HG03280 (cell line): ENCODE data around the gene ASS1.
"Not testable (repeated sequence)": the region's sequence is repeated elsewhere in the genome, so short reads cannot be mapped to it uniquely, and the experiment has no call there.

Source experiments
- ATAC-seq: cut with Tn5 transposase; IDR thresholded peaks from one replicate; pipeline ENCODE4 v1.9.1; 2021; ENCODE audit warnings: mild to moderate bottlenecking, moderate library complexity; ENCODE audit not compliant: unreplicated experiment

The ASS1 gene

DNA sequence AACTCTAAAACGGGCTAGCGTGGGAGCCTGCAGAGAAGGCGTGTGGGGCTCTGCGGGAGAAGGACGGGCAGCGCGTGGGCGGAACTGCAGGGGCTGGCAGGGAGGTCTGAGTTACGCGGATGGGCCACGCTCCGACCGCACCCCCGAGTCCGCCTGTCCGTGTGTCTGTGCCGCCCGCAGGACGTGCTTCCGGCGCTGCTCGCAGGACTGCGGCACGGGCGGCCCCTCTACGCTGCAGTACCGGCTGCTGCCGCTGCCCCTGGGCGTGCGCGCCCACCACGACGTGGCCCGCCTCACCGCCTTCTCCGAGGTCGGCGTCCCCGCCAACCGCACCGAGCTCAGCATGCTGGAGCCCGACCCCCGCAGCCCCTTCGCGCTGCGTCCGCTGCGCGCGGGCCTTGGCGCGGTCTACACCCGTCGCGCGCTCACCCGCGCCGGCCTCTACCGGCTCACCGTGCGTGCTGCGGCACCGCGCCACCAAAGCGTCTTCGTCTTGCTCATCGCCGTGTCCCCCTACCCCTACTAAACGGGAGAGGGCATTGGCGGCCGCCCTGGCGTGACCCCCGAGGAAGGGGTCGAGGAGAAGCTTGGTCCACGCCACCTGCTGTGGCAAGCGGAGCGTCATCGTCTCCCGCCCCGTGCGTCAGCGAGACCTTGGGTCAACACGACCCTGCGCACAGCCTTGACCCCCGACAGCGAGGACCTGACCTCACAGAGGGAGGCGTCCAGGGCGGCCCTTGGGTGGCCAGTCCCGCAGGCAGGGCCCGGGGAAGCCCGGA lies 11.4 kb upstream of the ASS1 start:
- no peak for ATAC-seq

DNA sequence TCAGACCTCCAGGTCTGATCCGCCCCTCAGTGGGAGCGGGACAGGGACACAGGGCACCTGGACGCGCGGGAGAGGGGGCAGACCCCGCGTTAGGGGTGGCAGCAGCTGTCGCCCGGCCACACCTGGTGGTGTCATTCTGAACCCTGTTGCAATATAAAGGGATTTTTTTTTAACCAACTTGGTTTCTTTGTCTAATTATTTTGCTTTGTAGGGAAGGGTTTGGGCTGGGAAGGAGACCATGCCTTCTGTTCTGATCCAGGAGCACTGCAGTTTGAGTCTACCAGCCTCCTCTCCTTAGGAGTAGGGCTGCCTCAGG lies 10.9 kb upstream of the ASS1 start:
- no peak for ATAC-seq

GRCh38 chr9:130434656-130435055 lies 10.1 kb upstream of the ASS1 start:
- not testable (repeated sequence) for ATAC-seq

DNA sequence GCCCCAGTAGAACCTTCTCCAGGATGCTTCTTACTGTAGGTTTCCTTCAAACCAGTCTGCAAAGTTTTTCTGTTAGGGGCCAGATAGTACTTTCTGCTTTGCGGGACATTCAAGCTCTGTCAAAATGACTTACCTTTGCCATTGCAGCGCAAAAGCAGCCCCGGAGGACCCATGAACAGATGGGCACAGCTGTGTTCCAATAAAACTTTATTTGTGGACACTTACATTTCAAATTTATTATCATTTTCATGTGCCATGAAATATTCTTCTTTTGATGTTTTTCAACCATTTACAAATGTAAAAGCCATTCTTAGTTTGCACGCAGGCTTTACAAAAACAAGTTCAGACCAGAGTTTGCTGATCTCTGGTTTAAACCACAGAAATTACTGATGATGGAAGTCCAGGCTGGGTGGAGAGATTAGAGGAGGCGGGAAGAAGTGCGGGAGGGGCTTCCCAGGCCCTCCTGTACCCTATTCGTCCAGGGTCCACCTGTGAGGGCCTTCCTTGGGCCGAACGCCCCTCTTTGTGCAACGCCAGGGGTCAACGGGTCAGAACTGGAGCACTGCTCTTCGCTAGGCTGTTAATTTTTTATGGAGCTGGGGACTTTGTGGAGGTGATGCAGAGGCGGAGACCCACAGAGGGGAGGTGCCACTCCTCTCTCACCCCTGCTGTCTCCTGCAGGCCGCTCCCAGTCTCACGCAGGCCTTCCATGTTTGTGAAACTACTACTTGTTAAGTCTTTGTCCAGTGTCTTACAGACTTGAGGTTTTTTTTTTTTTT lies 7.6 kb upstream of the ASS1 start:
- no peak for ATAC-seq

DNA sequence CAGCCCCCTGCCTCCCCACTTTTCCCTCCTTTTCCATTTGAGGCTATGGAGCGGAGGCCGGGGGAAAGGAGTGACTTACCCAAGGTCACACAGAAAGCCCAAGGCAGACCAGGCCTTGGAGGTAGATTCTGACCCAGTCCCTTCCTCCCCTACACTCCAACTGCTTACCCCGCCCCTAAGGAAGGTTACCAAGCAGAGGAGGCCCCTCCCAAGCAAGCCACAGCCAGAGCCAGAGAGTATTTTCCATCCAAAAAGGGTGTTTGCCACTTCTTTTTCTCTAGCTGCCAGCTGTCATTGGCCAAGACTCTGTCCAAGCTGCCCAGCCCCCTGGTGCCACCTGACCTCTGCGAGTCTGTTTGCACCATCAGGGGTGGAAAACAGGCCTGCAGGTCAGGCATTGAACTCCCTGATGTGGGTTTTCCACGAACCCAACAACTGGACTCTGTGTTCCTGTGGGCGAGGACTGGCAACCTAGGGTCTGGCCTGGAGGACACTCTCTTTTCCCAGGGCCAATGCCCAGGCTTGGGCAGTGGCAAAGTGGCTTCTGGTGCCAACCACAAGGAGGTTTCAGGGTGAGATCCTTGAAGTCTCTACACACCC lies 6.3 kb upstream of the ASS1 start:
- no peak for ATAC-seq

GRCh38 chr9:130441031-130441430 lies 3.7 kb upstream of the ASS1 start:
- no peak for ATAC-seq

DNA sequence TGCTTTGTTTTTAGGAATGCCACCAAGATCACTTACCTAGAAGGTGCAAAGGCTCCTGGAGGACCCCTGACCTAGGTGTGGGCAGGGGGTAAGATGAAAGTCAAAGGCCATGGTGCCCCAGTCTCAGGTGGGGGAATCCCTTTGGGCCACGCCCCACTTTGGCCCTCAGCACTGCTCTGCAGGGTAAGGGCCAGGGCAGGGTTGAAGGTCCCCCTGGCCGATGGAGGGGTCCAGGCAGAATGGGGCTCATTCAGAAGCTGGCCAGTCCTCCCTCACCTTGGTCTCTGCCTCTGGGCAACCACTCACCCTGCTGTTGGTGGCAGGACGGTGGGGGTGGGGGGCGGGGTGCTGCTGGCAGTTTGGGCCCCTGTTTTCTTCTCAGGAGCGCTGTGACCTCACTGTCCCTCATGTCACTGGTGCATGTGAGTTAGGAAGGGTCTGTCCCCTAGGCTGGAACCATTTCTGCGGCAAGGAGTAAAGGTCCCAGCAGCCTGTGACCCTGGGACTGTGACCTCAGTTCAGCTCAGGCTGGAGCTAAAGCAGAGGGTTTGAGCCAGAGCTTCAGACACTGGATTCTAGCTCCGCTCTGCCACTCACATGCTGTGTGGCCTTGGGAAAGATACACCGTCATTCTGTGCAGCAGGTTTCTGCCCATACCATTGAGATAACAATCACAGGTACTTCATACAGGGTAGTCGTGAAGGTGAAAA lies 1.9 kb upstream of the ASS1 start:
- ATAC-seq, result no peak

DNA sequence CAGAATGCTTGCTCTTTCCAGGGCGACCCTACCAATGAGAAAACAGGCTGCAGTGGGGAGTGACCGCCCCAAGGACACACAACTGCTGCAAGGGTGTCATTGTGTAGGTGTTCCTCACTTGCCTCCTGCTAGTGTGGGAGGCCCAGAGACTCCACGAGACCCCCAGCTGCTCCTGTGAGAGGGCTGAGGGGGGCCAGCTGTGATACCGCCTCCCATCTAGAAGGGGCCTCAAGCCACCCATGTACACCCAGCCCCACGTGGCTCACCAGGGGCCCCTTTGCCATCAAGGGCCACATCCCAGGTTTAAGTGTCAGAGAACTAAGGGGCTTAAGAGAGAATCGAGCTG lies 1.3 kb upstream of the ASS1 start:
- ATAC-seq, result no peak

GRCh38 chr9:130443840-130444492 lies 795 bp upstream of the ASS1 start:
- no peak for ATAC-seq

DNA sequence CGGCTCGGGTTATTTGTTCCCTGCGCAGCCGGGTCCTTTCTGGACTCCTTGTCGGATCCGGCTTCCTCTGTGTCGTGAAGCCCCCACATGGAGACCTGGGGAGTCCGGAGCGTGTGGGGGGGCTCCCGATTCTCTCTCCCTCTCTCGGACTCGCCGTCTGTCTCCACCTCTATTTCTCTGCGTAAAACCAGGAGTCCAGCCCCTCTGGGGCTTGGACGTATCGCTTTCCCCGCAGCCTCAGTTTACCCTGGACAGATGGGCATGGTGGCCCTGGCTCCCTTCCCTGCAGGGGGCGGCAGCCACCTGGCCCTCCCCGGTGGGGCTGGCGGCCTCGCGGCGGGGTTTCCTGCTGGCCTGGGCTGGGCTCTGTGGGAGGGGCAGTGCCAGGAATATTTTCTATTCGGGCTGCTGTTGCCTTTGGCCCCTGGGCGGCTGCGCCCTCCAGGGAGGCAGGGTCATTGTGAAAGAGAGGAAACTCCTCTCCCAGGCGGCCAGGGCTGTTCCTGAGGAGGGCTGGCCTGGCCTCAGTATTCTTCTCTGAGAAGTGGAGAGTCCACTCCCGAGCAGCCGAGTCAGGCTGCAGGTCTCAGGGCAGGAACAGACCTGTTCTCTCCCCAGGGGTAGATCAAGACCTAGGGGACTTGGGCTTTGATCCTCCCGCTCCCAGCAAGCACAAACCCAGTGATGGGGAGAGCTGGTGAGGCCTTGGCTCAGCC lies 665 bp downstream of the ASS1 start:
- ATAC-seq, result no peak

DNA sequence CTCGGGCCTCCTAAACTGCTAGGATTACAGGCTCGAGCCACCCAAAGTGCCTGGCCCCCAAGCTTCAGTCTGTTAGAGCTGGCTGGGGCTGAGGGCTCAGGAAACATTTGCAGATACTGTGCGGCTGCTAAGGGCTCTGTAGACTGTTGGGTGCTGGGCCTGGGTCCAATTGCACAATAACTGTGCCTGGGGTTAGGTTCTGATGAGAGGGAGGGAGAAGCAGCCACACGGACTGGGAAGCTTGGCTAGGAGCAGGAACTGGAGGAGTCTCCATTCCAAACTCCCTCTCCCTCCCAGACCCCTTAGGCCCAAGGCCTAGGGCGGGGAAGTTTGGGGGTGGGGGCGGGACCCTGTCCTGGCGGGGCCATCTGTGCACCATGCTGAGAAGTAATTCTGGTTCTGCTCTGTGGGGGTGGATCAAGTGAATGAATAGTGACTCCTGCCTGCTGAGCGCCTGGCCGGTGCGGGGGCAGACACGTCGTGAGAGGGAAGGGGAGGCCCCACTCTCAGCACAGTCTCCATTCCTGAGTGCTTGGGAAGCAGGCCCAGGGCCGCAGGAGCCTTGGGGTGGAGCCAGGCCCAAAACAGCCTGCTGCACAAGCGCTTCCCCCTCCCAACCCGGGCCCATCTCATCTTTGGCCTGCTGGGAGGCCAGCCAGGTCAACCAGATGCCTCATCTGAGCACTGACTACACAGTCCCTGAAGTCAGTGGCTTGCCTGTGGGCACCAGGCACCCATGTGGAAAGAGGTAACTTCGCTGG lies 1.5 kb downstream of the ASS1 start:
- no peak for ATAC-seq

DNA sequence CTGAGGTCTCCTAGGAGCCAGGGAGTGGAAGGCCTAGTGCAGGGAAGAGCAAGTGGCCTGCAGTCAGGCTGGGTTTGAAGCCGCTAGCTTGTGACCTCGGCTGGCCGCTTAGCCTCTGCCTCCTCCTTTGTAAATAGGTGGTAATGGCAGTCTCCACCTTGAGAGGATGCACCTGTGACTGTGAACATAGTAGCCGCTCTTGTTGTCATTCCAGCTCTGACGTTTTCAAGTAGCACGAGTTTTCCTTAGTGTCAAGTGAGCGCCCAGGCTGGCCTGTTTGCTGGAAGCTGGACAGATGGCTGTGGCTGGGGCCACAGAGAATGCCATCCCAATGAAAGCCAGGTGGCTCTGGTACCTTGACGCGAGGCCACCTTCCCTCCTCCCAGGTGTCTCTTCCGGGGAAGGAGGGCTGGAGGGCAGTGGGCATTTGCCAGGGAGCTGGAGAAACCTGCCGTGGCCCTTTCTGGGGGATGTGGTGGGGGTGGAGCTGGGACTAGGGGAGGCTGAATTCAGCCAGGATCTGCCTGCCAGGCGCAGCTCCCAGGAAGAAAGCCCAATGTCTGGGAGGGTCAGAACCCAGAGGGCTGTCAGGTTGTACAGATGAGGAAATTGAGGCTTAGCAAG lies 2.5 kb downstream of the ASS1 start:
- no peak for ATAC-seq

DNA sequence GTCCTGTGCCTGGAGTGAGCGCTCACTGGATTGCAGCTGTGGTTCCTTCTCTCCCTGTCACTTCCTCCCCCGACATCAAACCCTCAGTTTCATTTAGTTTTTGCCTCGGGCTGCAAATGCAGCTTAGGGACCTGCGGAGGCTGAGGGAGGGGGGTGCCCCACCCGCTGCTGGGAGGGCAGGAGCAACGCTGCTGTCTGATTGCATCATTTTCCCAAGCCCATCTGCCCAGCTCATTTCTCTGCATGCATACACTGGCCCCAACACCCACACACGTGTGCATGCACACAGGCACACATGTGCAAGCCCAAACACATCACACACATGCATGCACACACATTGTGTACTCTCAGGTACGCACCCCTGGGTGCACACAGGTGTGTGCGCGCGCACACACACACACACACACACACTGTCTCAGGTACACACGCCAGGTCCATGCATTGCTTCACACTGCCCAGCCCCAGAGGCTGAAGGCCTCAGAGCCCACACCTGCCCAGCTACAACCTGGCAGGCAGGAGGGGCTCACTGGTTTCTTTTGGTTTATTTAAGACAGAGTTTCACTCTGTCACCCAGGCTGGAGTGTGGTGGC lies 3.4 kb downstream of the ASS1 start:
- ATAC-seq, result no peak

DNA sequence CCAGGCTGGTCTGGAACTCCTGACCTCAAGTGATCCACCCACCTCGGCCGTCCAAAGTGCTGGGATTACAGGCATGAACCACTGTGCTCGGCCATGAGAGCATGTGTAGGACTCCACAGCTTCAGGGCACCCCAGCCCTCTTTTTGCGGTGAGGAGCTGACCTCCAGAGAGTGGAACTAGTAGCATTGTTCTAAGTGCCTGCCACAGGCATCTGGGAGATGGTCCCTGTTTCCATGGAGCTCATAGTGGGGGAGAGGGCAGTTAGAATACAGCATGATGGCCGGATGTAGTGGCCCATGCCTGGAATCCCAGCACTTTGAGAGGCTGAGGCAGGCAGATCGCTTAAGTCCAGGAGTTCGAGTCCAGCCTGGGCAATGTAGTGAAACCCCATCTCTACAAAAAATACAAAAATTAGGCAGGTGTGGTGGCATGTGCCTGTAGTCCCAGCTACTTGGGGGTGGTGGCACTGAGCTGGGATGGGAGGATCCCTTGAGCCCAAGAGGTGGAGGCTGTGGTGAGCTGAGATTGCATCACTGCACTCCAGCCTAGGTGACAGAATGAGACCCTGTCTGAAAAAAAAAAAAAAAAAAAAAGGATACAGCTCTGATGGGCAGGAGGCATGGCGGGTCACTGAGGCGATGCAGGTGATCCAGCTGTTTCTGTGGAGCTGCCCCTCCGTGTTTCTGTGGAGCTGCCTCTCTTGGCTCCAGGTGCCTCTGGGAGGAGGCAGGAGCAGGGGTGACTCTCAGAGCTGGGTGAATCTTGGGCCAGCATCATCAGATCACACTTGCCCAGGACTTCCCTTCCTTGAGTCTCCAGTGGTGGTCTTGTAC lies 4.2 kb downstream of the ASS1 start:
- ATAC-seq, result no peak

GRCh38 chr9:130450344-130451003 lies 5.7 kb downstream of the ASS1 start:
- no peak for ATAC-seq

DNA sequence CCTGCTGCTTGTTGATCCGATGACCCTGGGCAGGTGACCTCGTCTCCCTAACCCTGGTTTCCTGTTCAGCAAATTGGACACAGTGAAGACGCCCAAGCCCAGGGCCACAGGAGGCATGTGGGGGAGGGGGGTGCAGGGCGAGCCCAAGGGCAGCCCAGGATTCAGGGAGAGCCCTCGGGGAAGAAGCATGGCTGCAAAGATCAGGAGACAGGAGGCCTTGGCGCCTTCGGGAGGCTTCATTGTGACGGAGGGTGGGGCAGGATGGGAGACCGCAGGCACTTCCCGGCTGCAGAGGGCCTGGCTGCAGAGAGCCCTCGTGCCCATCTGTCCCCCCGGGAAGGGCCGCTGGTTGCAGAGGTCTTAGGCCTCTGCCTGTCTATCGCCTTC lies 6.2 kb downstream of the ASS1 start:
- no peak for ATAC-seq

- ATAC-seq, result no peak
These were observed 7.0 kb downstream of the ASS1 start for GRCh38 chr9:130451509-130452388.
